Measurements from ENCODE around the gene TEX55.

DNA sequence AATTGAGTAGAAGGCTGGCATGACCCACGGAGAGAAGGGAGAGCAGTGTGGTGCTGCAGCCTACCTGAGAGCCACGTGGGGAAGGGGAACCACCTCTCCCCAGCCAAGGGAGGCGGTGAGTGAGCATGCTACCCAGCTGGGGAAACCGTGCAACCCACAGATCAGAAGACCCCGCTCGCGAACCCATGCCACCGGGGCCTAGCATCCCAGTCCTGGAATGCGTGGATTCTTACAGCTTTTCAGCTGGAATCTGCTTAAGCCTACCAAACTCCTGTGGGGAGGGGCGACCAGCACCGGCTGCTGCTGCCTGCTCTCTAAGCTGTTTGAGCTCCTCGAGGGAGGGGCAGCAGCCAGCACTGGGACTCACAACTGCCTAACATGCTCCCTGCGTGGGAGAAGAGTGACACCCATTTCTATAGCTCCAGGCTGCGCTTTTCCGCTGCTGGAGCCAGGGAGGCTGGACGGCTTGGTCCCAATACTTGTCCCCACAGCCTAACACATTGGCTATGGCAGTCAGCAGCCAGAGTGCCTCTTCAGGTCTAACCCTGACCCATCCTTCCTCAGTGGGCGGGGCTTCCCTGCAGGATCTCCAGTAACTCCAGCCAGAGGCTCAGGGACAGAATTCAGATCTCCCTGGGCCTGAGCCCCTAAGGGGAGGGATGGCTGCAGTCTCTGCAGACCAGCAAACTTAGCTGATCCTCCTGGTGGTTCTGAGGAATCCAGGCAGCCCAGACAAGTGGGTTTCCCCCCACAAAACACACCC, 20.0 kb upstream of the TEX55 start:
- TF ChIP-seq ZNF3 (CRISPR knock-in tag; IDR thresholded peaks at IDR 0.05) (no peak), FOS (IDR thresholded peaks at IDR 0.05; ENCODE audit: extremely low read depth, insufficient read length) (no peak), USF1 (CRISPR knock-in tag; IDR thresholded peaks at IDR 0.05) (no peak), SRF (CRISPR knock-in tag; IDR thresholded peaks at IDR 0.05) (no peak), MAFK (IDR thresholded peaks at IDR 0.05; ENCODE audit: low read length) (no peak), SP2 (IDR thresholded peaks at IDR 0.05; ENCODE audit: extremely low read depth, low read depth, low read length, poor library complexity, severe bottlenecking) (no peak), TBL1XR1 (IDR thresholded peaks at IDR 0.05; ENCODE audit: low read length in 2 of 2) (no peak)
